IPS-18c (cell line): Measurements from ENCODE around the gene PCNX2.
"Not testable (repeated sequence)": the region's sequence is repeated elsewhere in the genome, so short reads cannot be mapped to it uniquely, and the experiment has no call there.

Source experiments
- H3K4me3 ChIP-seq: 2 replicates; pipeline ENCODE4 v1.7.0; 2013; ENCODE audit warnings: low read depth, mild to moderate bottlenecking, low read length, moderate library complexity; ENCODE audit not compliant: insufficient read depth
- H3K9me3 ChIP-seq: one replicate; pipeline ENCODE4 v1.6.1; 2013; ENCODE audit warnings: mild to moderate bottlenecking, low read length, moderate library complexity; ENCODE audit not compliant: control insufficient read depth, insufficient read depth

The PCNX2 gene

DNA sequence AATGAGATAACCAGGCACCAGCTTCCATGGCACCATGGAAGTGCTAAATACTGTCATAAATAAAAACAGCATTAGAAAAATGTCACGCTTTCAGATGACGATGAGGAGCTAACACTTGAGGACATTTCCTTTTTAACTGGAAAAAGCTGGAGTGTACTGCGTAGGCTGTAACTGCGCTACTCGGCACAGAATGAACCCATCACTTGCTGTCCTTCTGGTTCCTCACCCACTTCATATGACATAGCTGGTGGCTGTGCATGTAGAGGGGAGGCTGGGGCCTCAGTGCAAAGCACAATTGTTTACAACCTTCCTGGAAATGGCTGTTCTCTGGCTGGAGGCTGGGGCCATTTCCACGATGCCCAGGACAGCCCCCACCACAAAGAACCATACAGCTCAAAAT is 289.4 kb downstream of the PCNX2 start:
- H3K9me3 ChIP-seq: no peaks in the 10 kb centered on the region
- no peak overlapping the region for H3K4me3 ChIP-seq

DNA sequence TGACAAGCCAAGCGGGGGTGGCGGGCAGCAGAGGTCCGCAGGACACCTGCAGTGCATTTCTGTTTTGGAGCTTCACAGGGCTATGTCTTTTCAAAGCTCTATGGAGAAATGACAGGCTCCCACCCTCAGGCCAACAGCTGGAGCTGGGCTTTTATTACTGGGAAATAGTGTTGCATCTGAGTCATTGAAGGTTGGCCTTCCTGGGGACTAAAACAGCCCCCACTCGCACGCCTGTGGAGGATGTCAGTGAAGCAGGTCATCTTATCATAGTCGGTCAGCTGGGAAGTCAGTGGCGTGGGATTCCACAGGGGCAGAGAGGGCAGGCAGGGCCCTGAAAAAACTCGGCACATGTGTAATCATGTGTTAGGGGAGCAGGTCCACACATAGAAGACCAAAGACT is 289.8 kb downstream of the PCNX2 start:
- Histone ChIP-seq H3K4me3 (no peak overlapping the region), H3K9me3 (no peaks in the 10 kb centered on the region)

DNA sequence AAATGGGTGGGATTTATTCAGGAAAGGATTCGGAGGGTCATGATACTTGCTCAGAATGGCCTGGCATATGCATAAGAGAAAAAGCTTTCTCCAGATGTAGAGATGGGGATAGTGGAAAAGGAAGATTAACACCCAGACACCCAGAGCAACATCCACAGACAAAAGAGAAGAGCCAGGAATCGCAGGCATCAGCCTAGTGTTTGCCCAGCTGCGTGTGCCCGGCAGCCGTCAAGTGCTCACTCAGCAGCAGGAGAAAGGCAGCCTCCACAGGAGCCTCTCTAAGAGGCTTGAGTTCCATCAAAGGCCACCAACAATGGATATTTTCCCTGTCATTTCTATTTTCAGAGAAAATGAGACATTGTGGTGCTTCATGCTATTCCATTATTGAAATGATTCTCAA is 290.4 kb downstream of the PCNX2 start:
- no peak overlapping the region for H3K4me3 ChIP-seq

DNA sequence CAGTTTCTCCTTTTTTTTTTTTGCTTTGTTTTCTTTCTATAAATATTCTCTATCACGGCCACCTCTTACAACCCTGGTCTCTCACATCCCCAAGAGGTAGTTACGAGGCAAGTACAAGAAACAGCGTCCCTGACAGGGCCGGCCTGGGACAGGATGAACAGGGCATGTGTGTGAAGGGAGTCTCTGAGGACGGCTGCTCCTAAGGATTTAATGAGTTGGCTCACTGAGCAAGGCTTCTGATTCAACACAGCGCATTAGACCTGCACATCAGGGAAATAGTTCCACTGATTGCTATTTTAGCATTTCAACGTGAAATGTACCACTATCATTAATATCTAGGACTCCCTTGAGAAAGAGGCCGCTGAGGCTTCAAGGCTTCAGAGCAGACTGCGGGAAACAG is 291.1 kb downstream of the PCNX2 start:
- no peak overlapping the region for H3K4me3 ChIP-seq
- H3K9me3 ChIP-seq: no peaks in the 10 kb centered on the region

More for the DNA sequence above, 290.4 kb downstream of the PCNX2 start:
- H3K9me3 ChIP-seq: no peaks in the 10 kb centered on the region

DNA sequence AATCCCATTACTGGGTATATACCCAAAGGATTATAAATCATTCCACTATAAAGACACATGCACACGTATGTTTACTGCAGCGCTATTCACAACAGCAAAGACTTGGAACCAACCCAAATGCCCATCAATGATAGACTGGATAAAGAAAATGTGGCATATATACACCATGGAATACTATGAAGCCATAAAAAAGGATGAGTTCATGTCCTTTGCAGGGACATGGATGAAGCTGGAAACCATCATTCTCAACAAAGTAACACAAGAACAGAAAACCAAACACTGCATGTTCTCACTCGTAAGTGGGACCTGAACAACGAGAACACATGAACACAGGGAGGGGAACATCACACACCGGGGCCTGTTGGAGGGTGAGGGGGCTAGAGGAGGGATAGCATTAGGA is 291.9 kb downstream of the PCNX2 start:
- H3K4me3 ChIP-seq: not testable (repeated sequence)

DNA sequence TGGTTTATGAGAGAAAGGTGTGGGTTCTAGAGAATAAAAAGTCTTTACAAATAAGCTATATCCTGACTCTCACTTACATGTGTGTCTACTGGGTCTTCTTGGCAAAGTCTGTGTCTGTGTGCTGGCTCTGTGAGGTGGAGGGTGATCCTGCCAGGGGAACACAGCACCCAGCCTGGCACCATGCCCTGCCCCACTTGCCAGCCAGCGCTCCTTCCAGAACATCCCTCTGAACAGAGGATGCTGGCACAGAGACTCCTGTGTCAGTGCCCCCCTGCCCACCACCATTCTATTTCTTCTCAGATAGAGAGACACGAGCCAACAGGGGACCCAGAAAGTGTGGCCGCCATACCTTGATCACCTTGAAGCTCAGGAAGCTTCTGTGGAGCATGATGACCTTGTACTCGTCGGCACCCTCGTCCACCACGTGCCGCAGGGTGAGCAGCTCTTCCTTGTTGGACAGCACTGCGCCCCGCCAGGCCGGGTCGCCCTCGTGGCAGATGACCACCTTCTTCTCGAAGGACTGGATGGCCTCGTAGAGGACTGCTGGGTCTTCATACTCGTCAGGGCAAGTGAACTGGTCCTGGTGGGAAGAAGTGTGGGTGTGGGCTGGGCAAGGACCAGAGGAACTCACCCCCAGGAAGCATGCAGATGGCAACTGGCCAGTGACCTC is 295.4 kb downstream of the PCNX2 start:
- Histone ChIP-seq H3K4me3 (no peak overlapping the region), H3K9me3 (no peaks in the 10 kb centered on the region)

More for the DNA sequence above, 291.9 kb downstream of the PCNX2 start:
- not testable (repeated sequence) for H3K9me3 ChIP-seq

DNA sequence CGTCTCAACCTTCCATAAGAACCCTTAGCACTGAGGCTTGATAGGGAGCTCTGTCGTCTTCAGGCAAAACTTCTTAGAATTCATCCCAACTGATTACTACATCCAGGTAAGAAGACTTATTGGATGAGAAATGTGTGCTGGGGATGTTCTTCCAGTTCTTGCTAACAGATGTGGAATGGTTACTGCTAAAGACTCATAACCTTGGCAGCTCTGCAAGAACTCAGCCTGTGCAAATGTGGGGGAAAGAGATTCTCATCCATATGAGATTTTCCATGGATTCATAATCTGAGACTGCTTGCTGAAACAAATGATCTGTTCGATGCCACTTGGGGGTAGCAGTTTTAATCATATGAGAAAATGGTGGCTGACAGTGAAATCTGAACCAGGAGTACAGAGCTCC is 296.9 kb downstream of the PCNX2 start:
- no peak overlapping the region for H3K4me3 ChIP-seq
- H3K9me3 ChIP-seq: peaks cover 9% of the 10 kb centered on the region

DNA sequence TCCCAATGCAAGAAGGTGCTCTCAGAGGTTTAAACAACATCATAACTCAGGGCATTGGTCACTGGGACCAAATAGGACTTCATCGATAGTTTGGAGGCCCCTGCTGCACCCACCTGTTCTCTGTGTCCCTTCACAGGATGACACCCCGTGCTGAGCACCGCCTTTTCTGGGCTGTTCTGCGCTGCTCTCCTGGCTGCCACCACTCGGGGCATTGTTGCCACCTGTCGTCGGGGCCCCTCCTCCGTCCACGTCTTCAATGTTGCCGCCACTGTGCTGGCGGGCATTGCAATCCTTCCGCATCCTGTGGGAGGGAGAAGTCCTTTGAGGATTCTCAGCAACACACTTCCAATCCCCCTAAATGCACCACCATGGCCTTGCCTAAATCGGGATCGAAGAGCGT is 297.4 kb downstream of the PCNX2 start:
- Histone ChIP-seq H3K9me3 (peaks cover 11% of the 10 kb centered on the region), H3K4me3 (no peak overlapping the region)

DNA sequence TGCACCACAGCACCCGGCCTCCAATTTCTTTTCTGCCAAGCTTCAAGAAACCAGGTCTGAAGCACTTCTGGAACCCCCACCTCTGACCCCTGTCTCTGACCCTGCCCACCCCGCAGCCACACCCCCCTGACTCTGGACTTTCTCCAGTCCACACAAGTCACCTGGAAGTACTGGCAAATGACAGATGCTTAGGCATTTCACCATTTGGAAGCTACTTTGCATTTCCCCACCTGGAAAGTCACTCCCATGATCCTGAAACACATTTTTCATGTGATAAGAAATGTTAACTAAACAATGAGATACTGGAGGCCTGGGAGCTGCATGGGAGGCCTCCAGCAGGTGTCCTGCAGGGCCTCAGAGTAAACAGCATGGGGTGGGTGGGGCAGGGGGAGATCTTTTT is 299.4 kb downstream of the PCNX2 start:
- H3K9me3 ChIP-seq: peaks cover 11% of the 10 kb centered on the region
- no peak overlapping the region for H3K4me3 ChIP-seq

DNA sequence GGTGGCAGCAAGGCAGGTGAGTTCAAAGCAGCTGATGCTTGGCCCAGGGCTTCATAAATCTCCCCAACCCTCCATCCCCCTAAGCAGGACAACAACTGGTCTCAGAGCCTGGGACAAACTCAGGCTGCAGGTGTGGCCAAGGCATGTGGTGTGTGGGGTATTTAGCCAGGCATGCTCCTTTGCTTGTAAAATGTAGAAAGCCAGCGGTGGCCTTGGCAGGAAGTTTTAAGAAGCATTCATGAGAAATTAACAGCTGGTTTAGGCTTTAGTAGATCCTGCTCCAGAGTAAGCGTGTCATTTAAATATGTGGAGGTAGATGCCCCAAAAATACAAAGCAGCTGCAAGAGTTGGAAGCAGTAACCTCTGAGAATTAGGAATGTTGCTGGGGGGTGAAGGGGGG is 300.3 kb downstream of the PCNX2 start:
- no peak overlapping the region for H3K4me3 ChIP-seq
- H3K9me3 ChIP-seq: peaks cover 11% of the 10 kb centered on the region

DNA sequence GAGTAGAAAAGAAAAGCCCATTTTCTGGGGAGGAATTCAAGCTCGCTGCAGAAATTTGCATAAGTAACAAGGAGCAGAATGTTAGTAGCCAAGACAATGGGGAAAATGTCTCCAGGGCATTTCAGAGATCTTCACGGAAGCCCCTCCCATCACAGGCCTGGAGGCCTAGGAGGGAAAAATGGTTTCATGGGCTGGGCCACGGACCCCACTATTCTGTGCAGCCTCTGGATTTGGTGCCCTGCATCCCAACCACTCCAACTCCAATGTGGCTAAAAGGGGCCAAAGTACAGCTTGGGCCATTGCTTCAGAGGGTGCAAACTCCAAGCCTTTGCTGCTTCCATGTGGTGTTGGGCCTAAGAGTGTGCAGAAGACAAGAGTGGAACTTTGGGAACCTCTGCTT is 302.0 kb downstream of the PCNX2 start:
- no peak overlapping the region for H3K4me3 ChIP-seq
- H3K9me3 ChIP-seq: peaks cover 13% of the 10 kb centered on the region

DNA sequence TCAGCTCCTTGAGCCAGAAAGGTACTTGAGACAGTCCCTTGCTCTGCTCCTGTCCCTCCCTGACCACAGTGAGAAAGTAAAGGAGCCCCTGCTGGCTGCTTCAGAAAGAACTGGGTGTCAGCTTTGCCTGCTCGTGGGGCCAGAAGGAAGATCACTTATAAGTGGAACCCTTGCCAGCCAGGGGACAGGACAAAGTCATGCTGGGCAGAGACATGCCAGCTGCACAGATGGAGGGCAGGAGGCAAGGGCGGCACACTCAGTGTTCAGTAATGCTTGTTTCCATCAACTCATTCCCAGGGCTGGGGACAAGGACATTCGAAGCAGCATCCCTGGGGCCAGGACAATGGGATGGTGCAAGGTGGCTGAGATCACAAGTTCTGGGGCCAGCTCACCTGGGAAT is 303.3 kb downstream of the PCNX2 start:
- peaks cover 13% of the 10 kb centered on the region for H3K9me3 ChIP-seq
- no peak overlapping the region for H3K4me3 ChIP-seq

DNA sequence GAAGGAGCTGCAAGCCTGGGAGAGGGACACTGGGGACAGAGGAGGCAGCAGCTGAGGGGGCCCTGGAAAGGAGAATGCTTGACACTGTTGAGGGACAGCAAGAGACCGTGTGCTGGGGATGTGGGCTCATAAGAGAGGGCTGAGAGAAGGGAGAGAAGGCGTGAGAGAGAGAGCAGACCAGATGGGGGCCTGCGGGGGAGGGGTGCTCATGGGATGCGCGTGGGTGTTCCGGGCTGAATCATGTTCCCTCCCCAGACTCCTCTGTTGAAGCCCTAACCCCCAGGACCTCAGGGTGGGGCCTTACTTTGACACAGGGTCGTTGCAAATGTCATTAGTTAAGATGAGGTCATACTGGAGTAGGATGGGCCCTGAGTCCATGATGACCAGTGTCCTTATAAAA is 304.3 kb downstream of the PCNX2 start:
- Histone ChIP-seq H3K9me3 (peaks cover 13% of the 10 kb centered on the region), H3K4me3 (no peak overlapping the region)

DNA sequence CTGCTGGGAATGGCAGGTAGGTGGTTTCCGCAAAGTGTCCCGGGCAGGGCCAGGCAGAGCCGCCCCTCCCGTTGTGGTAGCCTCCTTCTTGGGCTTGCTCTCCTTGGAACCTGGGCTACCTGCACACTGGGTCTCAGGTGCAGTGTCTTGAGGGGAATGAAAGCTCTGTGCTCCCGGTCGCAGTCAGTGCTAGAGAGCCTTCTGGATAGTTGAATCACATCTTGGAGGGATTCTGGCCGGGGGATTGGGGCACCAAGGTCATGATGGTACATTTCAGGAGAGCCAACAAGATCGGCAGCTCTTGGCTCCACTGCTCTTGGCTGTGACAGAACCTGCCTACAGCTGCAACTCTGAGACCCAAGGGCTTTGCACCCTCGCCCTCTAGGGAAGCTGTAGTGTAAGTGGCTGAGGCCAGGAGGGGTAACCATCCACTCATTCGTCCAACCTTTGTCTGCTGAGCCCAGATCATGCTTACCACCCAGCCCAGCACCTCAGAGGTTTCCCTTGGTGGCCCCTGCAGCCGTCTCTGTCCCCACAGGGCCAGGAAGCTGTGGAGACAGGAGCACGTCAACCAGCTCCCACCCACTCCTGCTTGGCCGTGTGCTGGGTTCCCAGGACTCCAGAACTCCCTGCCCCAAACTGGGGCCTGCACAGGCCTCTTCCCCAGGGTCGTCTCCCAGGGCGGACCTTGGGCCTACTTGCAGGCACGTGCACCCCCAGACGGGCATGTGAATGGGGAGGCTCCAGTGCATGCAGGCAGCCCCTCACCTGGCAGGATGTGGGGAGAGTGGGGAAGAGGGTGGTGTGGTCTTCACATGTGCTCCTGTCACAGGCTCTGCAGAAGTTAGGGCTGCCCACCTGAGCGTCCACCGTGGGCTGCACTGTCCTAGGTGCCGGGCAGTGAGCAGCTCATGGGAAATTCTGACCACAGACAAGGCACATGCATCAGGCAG is 305.1 kb downstream of the PCNX2 start:
- H3K4me3 ChIP-seq: no peak overlapping the region
- peaks cover 13% of the 10 kb centered on the region for H3K9me3 ChIP-seq

DNA sequence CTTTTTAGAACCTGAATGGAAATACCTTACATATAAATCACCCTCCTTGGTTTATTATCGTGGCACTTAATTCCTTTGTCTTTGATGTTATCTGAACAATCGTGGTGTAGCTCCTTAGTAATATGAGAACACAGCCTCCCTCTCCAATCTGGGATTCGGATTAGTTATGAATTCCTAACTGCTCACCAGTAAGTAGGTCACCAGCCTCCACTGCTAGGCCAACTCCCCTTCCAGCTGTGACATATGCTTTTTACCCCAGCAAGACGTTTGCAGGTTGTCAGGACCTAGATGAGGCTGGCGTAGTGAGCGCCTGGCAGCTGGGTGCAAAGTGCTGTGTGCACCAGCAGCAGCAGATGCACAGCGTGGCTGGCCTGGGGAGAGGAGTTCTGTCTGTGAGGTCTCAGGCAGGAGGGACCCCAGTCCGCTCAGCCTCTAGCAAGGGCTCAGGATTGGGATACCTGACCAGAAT is 306.9 kb downstream of the PCNX2 start:
- no peak overlapping the region for H3K4me3 ChIP-seq
- peaks cover 5% of the 10 kb centered on the region for H3K9me3 ChIP-seq

DNA sequence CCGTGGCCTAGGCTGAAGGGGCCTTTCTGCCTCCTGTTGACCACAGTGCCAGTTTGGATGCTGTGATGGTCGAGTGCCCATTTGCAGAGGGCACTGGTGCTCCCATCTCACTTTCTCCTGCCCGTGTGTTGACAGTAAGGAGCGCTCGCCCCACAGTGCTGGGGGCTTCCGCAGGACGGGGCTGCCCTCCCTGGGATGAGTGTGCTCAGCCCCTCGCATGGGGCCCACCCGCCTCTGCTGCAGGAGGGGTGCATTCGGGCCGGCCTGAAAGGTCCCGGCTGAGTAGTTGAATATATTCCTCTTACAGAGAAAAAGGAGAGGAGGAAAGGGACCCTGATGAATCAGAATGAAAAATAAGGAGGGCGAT is 307.8 kb downstream of the PCNX2 start:
- H3K9me3 ChIP-seq: peaks cover 2% of the 10 kb centered on the region

DNA sequence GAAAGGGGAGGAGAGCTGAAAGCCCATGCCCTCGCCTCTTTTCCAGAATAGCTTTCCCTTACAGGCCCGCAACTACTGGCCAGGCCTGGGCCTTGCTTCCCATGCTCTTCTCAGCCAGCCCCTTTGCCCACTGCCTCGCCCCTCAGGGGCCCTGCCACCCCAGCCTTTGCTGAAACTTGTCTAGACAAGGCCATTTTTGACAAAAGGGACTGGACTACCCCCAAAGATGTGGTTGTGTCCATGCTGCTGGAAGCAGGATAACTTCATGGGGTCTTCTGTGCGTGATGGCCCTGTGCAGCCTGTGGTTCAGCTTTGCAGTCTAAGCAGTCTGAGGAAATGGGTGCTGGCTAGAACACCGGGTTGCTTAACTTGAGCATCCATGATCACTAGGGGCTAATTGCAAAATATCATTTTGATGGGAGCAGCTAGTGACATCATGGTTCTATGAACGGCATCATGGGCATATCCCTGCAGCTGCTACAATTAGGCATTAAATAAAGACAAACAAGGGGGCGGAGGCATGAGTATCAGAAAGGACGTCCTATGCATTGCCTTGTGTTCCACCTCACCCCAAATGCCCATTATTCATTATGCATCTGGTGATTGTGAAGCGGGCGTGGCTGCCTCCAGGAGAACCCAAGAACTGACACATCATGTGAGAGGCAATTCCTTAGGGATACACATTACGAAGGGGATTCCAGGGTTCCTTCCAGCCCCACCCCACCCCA is 308.3 kb downstream of the PCNX2 start:
- H3K4me3 ChIP-seq: no peak overlapping the region
- H3K9me3 ChIP-seq: peaks cover 2% of the 10 kb centered on the region

More for the DNA sequence above, 307.8 kb downstream of the PCNX2 start:
- no peak overlapping the region for H3K4me3 ChIP-seq

DNA sequence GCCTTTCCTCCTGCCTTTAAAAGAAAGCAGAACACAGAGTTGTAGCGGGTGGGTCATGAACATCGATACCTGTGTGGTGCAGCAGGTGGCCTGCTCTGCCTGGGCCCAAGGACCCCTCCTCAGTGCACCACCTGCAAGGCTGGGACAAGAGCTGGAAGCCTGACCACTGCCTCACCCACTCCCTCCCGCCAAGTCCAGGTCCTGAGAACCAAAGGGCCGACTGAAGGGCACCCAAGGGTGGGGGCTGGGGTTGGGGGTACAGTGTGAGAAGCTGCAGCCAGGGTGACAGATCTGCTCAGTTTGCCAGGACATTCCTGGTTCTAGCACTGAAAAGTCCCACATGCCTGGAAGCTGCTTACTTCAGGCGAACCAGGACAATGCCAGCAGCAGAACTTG is 309.0 kb downstream of the PCNX2 start:
- Histone ChIP-seq H3K9me3 (peaks cover 2% of the 10 kb centered on the region), H3K4me3 (no peak overlapping the region)
